ENCODE measurements around the gene GON4L.

- no peak for TF ChIP-seq POLR2A (IDR thresholded peaks at IDR 0.05)
- TF ChIP-seq CTCF (IDR thresholded peaks at IDR 0.05) = no peak
Measured at GRCh38 chr1:155884982-155885381, 28.0 kb upstream of the GON4L start.
